HepG2 (cell line): ENCODE measurements around the gene ZNF829. TPM values are rescaled to one million over a fixed set of nuclear protein-coding genes. Genes with fewer than 3 reads are reported as not detected.

ENCODE experiments used
- ATAC-seq: fragments of 200-7000 bp; cut with Tn5 transposase; 3 replicates; pipeline ENCODE4 v1.9.1; 2020; ENCODE audit warnings: mild to moderate bottlenecking, moderate library complexity
- BruUV-seq: library from RNA; stranded (reverse); fragments of 400-500 nt; replicated peaks from 2 replicates; lab custom pipeline; 2021; lab: Mats Ljungman, UMichigan
- CTCF ChIA-PET: fragments of 300-600 bp; formaldehyde crosslinking; extraction: SDS; loops from one replicate; lab custom pipeline; 2021; ENCODE audit warnings: low total read pairs, inconsistent platforms, low intra/inter-chr PET ratio; lab: Yijun Ruan, JAX
- POLR2A ChIA-PET: fragments of 350-600 bp; sonication (Branson Sonifier 250); formaldehyde crosslinking; loops from one replicate; lab custom pipeline; 2020; ENCODE audit warnings: antibody characterized with exemption, inconsistent platforms; lab: Yijun Ruan, JAX
- DNase-seq: peaks from one replicate; pipeline ENCODE4 v3.0.0-alpha.2; 2015; ENCODE audit warnings: low spot score
- FAIRE-seq: peaks from 3 replicates; lab custom pipeline; 2011; peaks lifted over from hg19 to GRCh38; lab: Jason Lieb, UNC
- H2AFZ ChIP-seq: one replicate; pipeline ENCODE4 v1.6.1; 2011; ENCODE audit warnings: low read length, inconsistent platforms
- H3K27ac ChIP-seq: fragments of 300-600 bp; 3 replicates; pipeline ENCODE4 v1.8.0; 2011; ENCODE audit warnings: mixed run types, mild to moderate bottlenecking, mixed read lengths, low read length, inconsistent platforms; ENCODE audit not compliant: insufficient read depth; ENCODE audit errors: extremely low read length
- H3K27me3 ChIP-seq, 2 experiments: fragments of 200-600 bp in 1 of 2; 2 replicates in 1 of 2; 3 replicates in 1 of 2; pipeline versions ENCODE4 v1.6.0 to v1.8.0; 2011; ENCODE audit warnings: low read length in 2 of 2, mild to moderate bottlenecking in 2 of 2, moderate library complexity in 2 of 2, inconsistent platforms in 1 of 2; ENCODE audit not compliant: insufficient read depth in 2 of 2, control insufficient read depth in 1 of 2
- H3K36me3 ChIP-seq, 2 experiments: fragments of 200-600 bp in 1 of 2; replicated peaks in 1 of 2; 2 replicates in 1 of 2; 3 replicates in 1 of 2; pipeline versions ENCODE4 v1.5.1 to v1.8.0; 2011; ENCODE audit warnings: low read length in 2 of 2, inconsistent platforms in 1 of 2; ENCODE audit not compliant: insufficient read depth in 2 of 2, control insufficient read depth in 1 of 2
- H3K4me1 ChIP-seq: 2 replicates; pipeline ENCODE4 v1.5.1; 2012; ENCODE audit warnings: low read length, inconsistent platforms; ENCODE audit not compliant: insufficient read depth
- H3K4me2 ChIP-seq: 2 replicates; pipeline ENCODE4 v1.6.0; 2011; ENCODE audit warnings: low read depth, low read length, inconsistent platforms
- H3K4me3 ChIP-seq, 3 experiments: fragments of 200-600 bp in 1 of 3; sonication (generic), shearing (Covaris generic) in 1 of 3; replicated peaks in 1 of 3; 2 replicates each; pipeline ENCODE4 v1.5.1; 2011 to 2016; ENCODE audit warnings: low read length in 3 of 3, inconsistent platforms in 2 of 3, low read depth in 2 of 3, mild to moderate bottlenecking in 2 of 3, control low read depth in 1 of 3, mixed read lengths in 1 of 3; ENCODE audit not compliant: insufficient read depth in 1 of 3
- H3K79me2 ChIP-seq: one replicate; pipeline ENCODE4 v1.6.1; 2011; ENCODE audit warnings: low read length, inconsistent platforms; ENCODE audit not compliant: insufficient read depth
- H3K9ac ChIP-seq: 2 replicates; pipeline ENCODE4 v1.6.0; 2011; ENCODE audit warnings: mild to moderate bottlenecking, low read depth, low read length, inconsistent platforms; ENCODE audit not compliant: insufficient read depth
- H3K9me3 ChIP-seq: 2 replicates; pipeline ENCODE4 v1.5.1; 2012; ENCODE audit warnings: mild to moderate bottlenecking, low read length
- H4K20me1 ChIP-seq: 2 replicates; pipeline ENCODE4 v1.6.0; 2011; ENCODE audit warnings: inconsistent platforms, mild to moderate bottlenecking, low read length, moderate library complexity; ENCODE audit not compliant: insufficient read depth
- BCL3 ChIP-seq: sonication (generic); formaldehyde crosslinking; IDR thresholded peaks from 2 replicates; pipeline ENCODE4 v1.5.1; 2020; ENCODE audit warnings: mild to moderate bottlenecking, missing genetic modification reagents, moderate library complexity
- KLF9 ChIP-seq: IDR thresholded peaks from 2 replicates; pipeline ENCODE4 v1.6.1; 2016; ENCODE audit warnings: low read depth
- SRSF1 ChIP-seq: fragments of 200-400 bp; formaldehyde crosslinking; optimal IDR thresholded peaks from 2 replicates; pipeline ENCODE3; 2017; ENCODE audit warnings: mild to moderate bottlenecking, low read depth, low read length, moderate library complexity
- ZNF235 ChIP-seq: sonication (generic); formaldehyde crosslinking; IDR thresholded peaks from 2 replicates; pipeline ENCODE4 v1.8.1; 2023; ENCODE audit warnings: mild to moderate bottlenecking, missing genetic modification reagents, borderline replicate concordance
- ZNF274 ChIP-seq: sonication (generic); formaldehyde crosslinking; IDR thresholded peaks from 2 replicates; pipeline ENCODE4 v1.5.1; 2020; ENCODE audit warnings: mild to moderate bottlenecking, missing genetic modification reagents
- WGBS: methylation state at CpG from one replicate; pipeline ENCODE4 v1.1.6; 2017; ENCODE audit warnings: low lambda C conversion rate; 5-methylcytosine and 5-hydroxymethylcytosine counted together
- in situ Hi-C: cut with HindIII; loops from 2 replicates; pipeline ENCODE4 v1.10.0; 2017; ENCODE audit warnings: low pct_unique_long_range_greater_than_20kb; ENCODE audit not compliant: extremely low pct_ligation_motif_present
- intact Hi-C: fragments of 100-400 bp; cut with micrococcal nuclease; formaldehyde crosslinking; loops from one replicate; pipeline ENCODE4 v1.10.0; 2022; ENCODE audit not compliant: unreplicated experiment
- polyA plus RNA-seq, 8 experiments: library from polyadenylated mRNA; depleted of rRNA in 3 of 8; stranded (reverse) in 7 of 8; unstranded in 1 of 8; fragments of >200 nt; fragmentation: Illumina TruSeq in 4 of 8; extraction: Trizol in 4 of 8; gene quantifications; 2 replicates each; pipeline versions ENCODE4 v1.2.1 to v1.2.3, GENCODE V29; 2011 to 2016; ENCODE audit warnings: low read depth in 4 of 8, missing spikeins in 1 of 8, mixed read lengths in 1 of 8; ENCODE audit not compliant: insufficient read depth in 1 of 8
- total RNA-seq, 5 experiments: library from RNA; depleted of rRNA; stranded (reverse); fragments of >200 nt; fragmentation: Illumina TruSeq; extraction: Trizol; gene quantifications; 2 replicates each; pipeline ENCODE4 v1.2.3, GENCODE V29; 2016; ENCODE audit warnings: low read depth in 1 of 5

The ZNF829 gene
- total and polyA plus RNA-seq, 2 of the 13 experiments (the other 11 are each of a cell fraction or from before 2014, with no cell fraction given), result 0.15 to 0.86 TPM

DNA sequence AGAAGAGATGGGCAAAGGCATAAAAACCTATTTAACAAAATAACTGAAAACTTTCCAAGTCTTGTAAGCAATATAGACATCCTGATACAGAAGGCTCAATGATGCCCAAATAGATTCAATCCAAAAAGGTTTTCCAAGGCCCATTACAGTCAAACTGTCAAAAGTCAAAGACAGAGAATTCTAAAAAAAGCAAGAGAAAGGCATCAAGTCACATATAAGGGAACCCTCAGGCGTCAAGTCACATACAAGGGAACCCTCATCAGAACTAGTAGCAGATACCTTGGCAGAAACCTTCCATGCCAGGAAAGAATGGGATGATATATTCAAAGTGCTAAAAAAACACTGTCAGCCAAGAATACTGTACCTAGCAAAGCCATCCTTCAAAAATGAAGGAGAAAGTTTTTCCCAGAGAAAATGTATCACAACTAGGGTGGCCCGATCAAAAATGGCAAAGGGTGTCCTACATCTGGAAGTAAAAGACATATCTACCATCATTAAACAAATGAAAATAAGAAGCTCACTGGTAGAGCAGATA, 21.2 kb downstream of the ZNF829 start (continued):
- TF ChIP-seq SRSF1, result no peak
- no peak for TF ChIP-seq ZNF235
- TF ChIP-seq BCL3, result no peak

GRCh38 chr19:36891768-36892357, 24.2 kb downstream of the ZNF829 start:
- ATAC-seq, result no peak
- Histone ChIP-seq H4K20me1 (no peaks in the 10 kb centered on the region), H3K9ac (no peak overlapping the region), H3K36me3 (no peaks in the 10 kb centered on the region)
- peak; percentile 48; the same call in 1 of the 2 replicates for TF ChIP-seq ZNF274 (CRISPR knock-in tag)
- TF ChIP-seq KLF9 (CRISPR knock-in tag), result no peak
- TF ChIP-seq, all 625 proteins: peak for 1
- Histone ChIP-seq H3K4me2 (no peak overlapping the region), H2AFZ (no peak overlapping the region), H3K9me3 (peaks cover 95% of the 10 kb centered on the region), H3K79me2 (no peaks in the 10 kb centered on the region), H3K4me3 (no peak overlapping the region), H3K4me1 (no peaks in the 10 kb centered on the region), H3K27ac (no peak overlapping the region), H3K27me3 (no peaks in the 10 kb centered on the region)
- POLR2A ChIA-PET, result no interaction called here
- intact Hi-C loops (no loop called here), in situ Hi-C loops (no loop called here)
- DNase-seq (no peak), FAIRE-seq (no peak)
- no TSS peak for BruUV-seq
- 69% methylated on average over 3 of the region's 3 CpGs for WGBS
- CTCF ChIA-PET, result no interaction called here
